ENCODE results near the gene CYB5RL. TPM values are rescaled to one million over a fixed set of nuclear protein-coding genes. Genes with fewer than 3 reads are reported as not detected.

Gene CYB5RL
- total and polyA plus RNA-seq, 2 of the 8 experiments (the other 6 are each of a cell fraction or from before 2014, with no cell fraction given), result 13.2 to 14.1 TPM

DNA sequence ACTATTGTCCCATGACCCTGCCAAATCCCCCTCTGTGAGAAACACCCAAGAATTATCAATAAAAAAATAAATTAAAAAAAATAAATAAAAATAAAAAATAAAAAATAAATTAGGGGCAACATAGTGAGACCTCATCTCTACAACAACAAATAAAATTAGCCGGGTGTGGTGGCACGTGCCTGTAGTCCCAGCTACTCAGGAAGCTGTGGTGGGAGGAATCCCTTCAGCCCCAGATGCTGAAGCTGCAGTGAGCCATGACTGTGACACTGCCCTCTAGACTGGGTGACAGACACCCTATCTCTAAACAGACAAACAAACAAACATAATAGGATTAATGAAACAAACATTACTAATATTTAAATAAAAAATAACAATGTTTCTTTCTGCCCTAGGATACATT is 34.5 kb upstream of the CYB5RL start:
- H4K8ac ChIP-seq (ENCODE audit: extremely low read depth, insufficient read depth, low read length), result no peak overlapping the region
- no peak for FAIRE-seq
- no peak overlapping the region for H2BK20ac ChIP-seq (ENCODE audit: low read length)
- no peak overlapping the region for H4K5ac ChIP-seq (ENCODE audit: insufficient read length, low read depth, low read length)
- WGBS, 2 experiments (ENCODE audit: extremely low coverage in 1 of 2, insufficient coverage in 1 of 2, insufficient read length in 1 of 2, insufficient replicate concordance in 2 of 2, low coverage in 1 of 2, low lambda C conversion rate in 2 of 2, missing lambda C conversion rate in 1 of 2), result 93% methylated on average over 2 of the region's 2 CpGs; no CpG with 5 or more reads in 1 of the 2 experiments
- no peak overlapping the region for H2BK5ac ChIP-seq (ENCODE audit: low read depth, low read length)
- H3K23ac ChIP-seq (ENCODE audit: insufficient read length), result no peak overlapping the region
- no peaks in the 10 kb centered on the region for H3K27me3 ChIP-seq (replicated peaks in 1 of 4; ENCODE audit: control insufficient read depth in 3 of 4, extremely low read depth in 1 of 4, insufficient read depth in 3 of 4, low read length in 3 of 4)
- H2BK12ac ChIP-seq (ENCODE audit: low read depth, low read length), result no peak overlapping the region
- H3K14ac ChIP-seq (ENCODE audit: insufficient read length), result no peak overlapping the region
- POLR2A ChIA-PET (ENCODE audit: partially characterized antibody), result interaction anchor here (0.7 kb wide), 1 partner anchor 10 kb away, joined by 4 read pairs; no protein-coding TSS in a partner anchor
- H2BK15ac ChIP-seq (ENCODE audit: low read length), result no peak overlapping the region
- TF ChIP-seq TAF1 (IDR thresholded peaks at IDR 0.05; ENCODE audit: low read depth, low read length) (no peak), BRCA1 (IDR thresholded peaks at IDR 0.05; ENCODE audit: low read depth, low read length) (no peak), HDAC2 (IDR thresholded peaks at IDR 0.05; ENCODE audit: borderline replicate concordance in 1 of 2, low read depth in 2 of 2, low read length in 2 of 2) (no peak), RAD21 (IDR thresholded peaks at IDR 0.05 in 1 of 2, conservative IDR thresholded peaks at IDR 0.05 in 1 of 2; ENCODE audit: low read depth in 2 of 2, low read length in 2 of 2) (no peak), CTBP2 (IDR thresholded peaks at IDR 0.05; ENCODE audit: borderline replicate concordance, insufficient read depth, insufficient read length, low read length) (no peak), KDM1A (IDR thresholded peaks at IDR 0.05; ENCODE audit: borderline replicate concordance, low read length) (no peak), JUN (IDR thresholded peaks at IDR 0.05; ENCODE audit: low read depth, low read length) (no peak), PHF8 (conservative IDR thresholded peaks at IDR 0.05; ENCODE audit: low read depth, low read length) (no peak), GTF2F1 (IDR thresholded peaks at IDR 0.05; ENCODE audit: borderline replicate concordance, low read depth, low read length) (no peak), ASH2L (IDR thresholded peaks at IDR 0.05; ENCODE audit: low read length) (no peak)
- TF ChIP-seq, protein P1, sequence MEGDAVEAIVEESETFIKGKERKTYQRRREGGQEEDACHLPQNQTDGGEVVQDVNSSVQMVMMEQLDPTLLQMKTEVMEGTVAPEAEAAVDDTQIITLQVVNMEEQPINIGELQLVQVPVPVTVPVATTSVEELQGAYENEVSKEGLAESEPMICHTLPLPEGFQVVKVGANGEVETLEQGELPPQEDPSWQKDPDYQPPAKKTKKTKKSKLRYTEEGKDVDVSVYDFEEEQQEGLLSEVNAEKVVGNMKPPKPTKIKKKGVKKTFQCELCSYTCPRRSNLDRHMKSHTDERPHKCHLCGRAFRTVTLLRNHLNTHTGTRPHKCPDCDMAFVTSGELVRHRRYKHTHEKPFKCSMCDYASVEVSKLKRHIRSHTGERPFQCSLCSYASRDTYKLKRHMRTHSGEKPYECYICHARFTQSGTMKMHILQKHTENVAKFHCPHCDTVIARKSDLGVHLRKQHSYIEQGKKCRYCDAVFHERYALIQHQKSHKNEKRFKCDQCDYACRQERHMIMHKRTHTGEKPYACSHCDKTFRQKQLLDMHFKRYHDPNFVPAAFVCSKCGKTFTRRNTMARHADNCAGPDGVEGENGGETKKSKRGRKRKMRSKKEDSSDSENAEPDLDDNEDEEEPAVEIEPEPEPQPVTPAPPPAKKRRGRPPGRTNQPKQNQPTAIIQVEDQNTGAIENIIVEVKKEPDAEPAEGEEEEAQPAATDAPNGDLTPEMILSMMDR (IDR thresholded peaks at IDR 0.05; ENCODE audit: control extremely low read depth in 1 of 3, insufficient read depth in 1 of 3, low read depth in 1 of 3, low read length in 3 of 3), result no peak
- H3K18ac ChIP-seq (ENCODE audit: extremely low read depth, low read length), result no peak overlapping the region
- H4K20me1 ChIP-seq (replicated peaks in 1 of 2; ENCODE audit: control insufficient read depth in 1 of 2, insufficient read depth in 2 of 2, low read length in 2 of 2), result peaks cover 0 to 2% of the 10 kb centered on the region in 2 experiments
- peaks cover 3 to 42% (median 24%) of the 10 kb centered on the region in 4 experiments; a peak in 7 of 8 replicates for H3K36me3 ChIP-seq (ENCODE audit: control insufficient read depth in 2 of 4, insufficient read depth in 4 of 4, low read length in 3 of 4)
- peaks cover 0 to 1% (median 0%) of the 10 kb centered on the region in 4 experiments; a peak in 1 of 7 replicates for H3K4me1 ChIP-seq (replicated peaks in 1 of 4; ENCODE audit: control insufficient read depth in 3 of 4, insufficient read depth in 4 of 4, low read length in 3 of 4)
- no peaks in the 10 kb centered on the region for H3K23me2 ChIP-seq (ENCODE audit: low read depth, low read length)
- no peak overlapping the region for H3K4me2 ChIP-seq (ENCODE audit: insufficient read depth in 1 of 2, low read depth in 2 of 2, low read length in 2 of 2)
- DNase-seq (ENCODE audit: low read depth in 1 of 2, low spot score in 2 of 2), result no peak
- H3K4ac ChIP-seq (replicated peaks; ENCODE audit: insufficient read length, low read depth, low read length), result no peak overlapping the region
- no peaks in the 10 kb centered on the region; a peak in 1 of 4 replicates for H3K9me3 ChIP-seq (ENCODE audit: insufficient read depth in 2 of 2, low read depth in 1 of 2, low read length in 1 of 2)
- H3K56ac ChIP-seq (replicated peaks; ENCODE audit: insufficient read length, low read depth, low read length), result no peak overlapping the region
- no peak overlapping the region for H3K4me3 ChIP-seq (ENCODE audit: extremely low read depth in 1 of 4, insufficient read depth in 2 of 4, low read depth in 3 of 4, low read length in 4 of 4)
- no peak overlapping the region for H3K9ac ChIP-seq (replicated peaks in 1 of 4; ENCODE audit: extremely low read depth in 1 of 4, low read depth in 3 of 4, low read length in 3 of 4)
- no peak overlapping the region for H2AFZ ChIP-seq (ENCODE audit: low read length)
- H3K27ac ChIP-seq (ENCODE audit: low read depth, low read length), result no peak overlapping the region
- no peak overlapping the region for H2AK5ac ChIP-seq (ENCODE audit: low read depth, low read length)
- no peaks in the 10 kb centered on the region; the same call in 1 of the 2 replicates for H3K79me1 ChIP-seq (ENCODE audit: low read depth, low read length)
- H4K91ac ChIP-seq (replicated peaks; ENCODE audit: insufficient read length, low read length), result no peak overlapping the region
- H2BK120ac ChIP-seq (replicated peaks; ENCODE audit: low read depth, low read length), result no peak overlapping the region
- CTCF ChIA-PET (ENCODE audit: partially characterized antibody), result no interaction called here
- H3K79me2 ChIP-seq (ENCODE audit: control insufficient read depth in 1 of 2, insufficient read depth in 2 of 2, low read length in 2 of 2), result no peaks in the 10 kb centered on the region

All from H1 (cell line).